Esophagus squamous epithelium (tissue), 5 donors: ENCODE measurements around the gene ARAF. TPM values are rescaled to one million over a fixed set of nuclear protein-coding genes. Genes with fewer than 3 reads are reported as not detected.

Experiments used
- DNase-seq: peaks from one replicate; lab custom pipeline; 2025; lab: John Stamatoyannopoulos, UW
- H3K27ac ChIP-seq, 4 donors: fragments of 200-600 bp; sonication (generic); one replicate each; pipeline ENCODE4 v1.5.1; 2016 to 2019; ENCODE audit warnings: mild to moderate bottlenecking in 1 of 4
- H3K27me3 ChIP-seq, 4 donors: fragments of 200-600 bp; sonication (generic); 1 replicate in 3 of 4; 2 replicates in 1 of 4; pipeline versions ENCODE4 v1.5.1 to v1.6.0; 2017 to 2021; ENCODE audit warnings: antibody characterized with exemption in 1 of 4
- H3K36me3 ChIP-seq, 3 donors: fragments of 200-600 bp; sonication (generic); one replicate each; pipeline ENCODE4 v1.5.1; 2016 to 2019
- H3K4me1 ChIP-seq, 3 donors: fragments of 200-600 bp; sonication (generic); one replicate each; pipeline ENCODE4 v1.5.1; 2017 to 2019
- H3K4me3 ChIP-seq, 4 donors: fragments of 200-600 bp; sonication (generic); 1 replicate in 3 of 4; 2 replicates in 1 of 4; pipeline ENCODE4 v1.5.1; 2016 to 2019; ENCODE audit warnings: mild to moderate bottlenecking in 2 of 4, moderate library complexity in 1 of 4
- H3K9me3 ChIP-seq, 3 donors: fragments of 200-600 bp; sonication (generic); one replicate each; pipeline ENCODE4 v1.5.1; 2016 to 2019
- CTCF ChIP-seq, 6 experiments: fragments of 450-650 bp in 4 of 6; fragments of 200-600 bp in 2 of 6; sonication (generic) in 2 of 6; IDR thresholded peaks; one replicate each; pipeline ENCODE4 v1.5.1; 2016 to 2019; ENCODE audit warnings: antibody characterized with exemption in 6 of 6, mild to moderate bottlenecking in 4 of 6, moderate library complexity in 4 of 6
- POLR2A ChIP-seq, 4 donors: fragments of 450-650 bp; IDR thresholded peaks; one replicate each; pipeline ENCODE4 v1.6.1; 2017; ENCODE audit warnings: antibody characterized with exemption in 4 of 4, mild to moderate bottlenecking in 4 of 4, moderate library complexity in 3 of 4
- WGBS, 2 donors: methylation state at CpG; one replicate each; pipeline ENCODE4 v1.1.5; 2018; 5-methylcytosine and 5-hydroxymethylcytosine counted together
- intact Hi-C: fragments of 100-400 bp; cut with DNase I; formaldehyde crosslinking; loops from one replicate; pipeline ENCODE4 v1.15.0; 2022
- total RNA-seq, 4 donors: library from RNA; depleted of rRNA; stranded (reverse); fragments of >200 nt; gene quantifications; one replicate each; pipeline ENCODE4 v1.1.0, GENCODE V29; 2016
- donor health status: DM: yes; HTN: yes; CAD: no.

The ARAF gene
- total RNA-seq, 4 donors from 2014 or later = 19.8 to 37.4 (median 24.0) TPM

- no peaks in the 10 kb centered on the region for H3K9me3 ChIP-seq
- peaks cover 0 to 25% (median 0%) of the 10 kb centered on the region in 3 donors for H3K36me3 ChIP-seq
- peak overlapping the region in 3 of 4 donors; percentile 3 to 51 (median 34) for H3K4me3 ChIP-seq
- peak overlapping the region in 3 of 4 donors; percentile 66 to 69 (median 66) for H3K27ac ChIP-seq
- intact Hi-C loops = no loop called here
- 73 to 90% methylated on average over 2 to 12 of the region's 27 CpGs for WGBS, 2 donors
- H3K27me3 ChIP-seq = no peaks in the 10 kb centered on the region
- no peak for DNase-seq
- TF ChIP-seq POLR2A (IDR thresholded peaks at IDR 0.05) (no peak), CTCF (IDR thresholded peaks at IDR 0.05) (no peak)
- peaks cover 3 to 24% (median 5%) of the 10 kb centered on the region in 3 donors for H3K4me1 ChIP-seq
Observed at GRCh38 chrX:47574547-47575301, 13.7 kb downstream of the ARAF start.

DNA sequence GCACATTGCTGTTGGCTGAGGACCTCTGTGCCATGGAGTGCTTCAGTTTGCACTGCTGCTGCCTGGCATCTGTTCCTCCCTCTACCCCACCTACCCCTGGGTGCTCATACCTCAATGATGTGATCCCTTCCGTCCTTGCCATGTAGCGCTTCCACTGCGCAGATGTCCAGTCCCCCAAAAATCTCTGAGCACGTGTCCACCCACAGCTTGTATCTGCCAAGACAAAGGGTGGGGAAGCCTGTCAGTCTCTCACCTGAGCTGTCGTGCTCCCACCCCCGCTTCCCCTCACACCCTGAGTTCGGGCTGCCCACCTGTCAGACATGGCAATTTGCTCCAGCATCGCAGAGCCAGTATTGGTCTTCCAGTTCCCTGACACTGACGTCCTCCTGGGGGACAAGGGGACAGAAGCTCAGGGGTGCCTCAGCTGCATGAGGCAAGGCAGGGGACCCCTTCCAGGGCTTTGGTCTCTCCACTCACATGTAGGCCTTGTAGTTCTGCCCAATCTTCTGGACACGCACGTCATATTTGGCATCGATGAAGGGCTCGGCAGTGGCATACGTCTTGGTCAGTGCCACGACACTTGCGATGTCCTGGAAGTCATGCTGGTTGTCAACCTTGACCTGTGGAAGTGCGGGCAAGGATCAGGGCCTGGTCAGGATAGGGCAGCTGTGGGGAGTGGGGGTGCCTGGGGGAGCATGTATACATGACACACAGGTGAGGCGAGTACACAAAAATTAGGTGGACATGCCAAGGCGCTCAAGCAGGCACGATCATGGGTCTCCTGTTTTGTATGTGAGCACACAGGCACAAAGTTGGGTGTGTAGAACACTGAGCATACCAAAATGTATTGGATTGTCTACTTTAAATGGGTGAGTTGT lies 15.3 kb downstream of the ARAF start:
- intact Hi-C loops = no loop called here
- 88 to 91% methylated on average over 9 to 20 of the region's 20 CpGs for WGBS, 2 donors
- H3K27me3 ChIP-seq = no peaks in the 10 kb centered on the region

DNA sequence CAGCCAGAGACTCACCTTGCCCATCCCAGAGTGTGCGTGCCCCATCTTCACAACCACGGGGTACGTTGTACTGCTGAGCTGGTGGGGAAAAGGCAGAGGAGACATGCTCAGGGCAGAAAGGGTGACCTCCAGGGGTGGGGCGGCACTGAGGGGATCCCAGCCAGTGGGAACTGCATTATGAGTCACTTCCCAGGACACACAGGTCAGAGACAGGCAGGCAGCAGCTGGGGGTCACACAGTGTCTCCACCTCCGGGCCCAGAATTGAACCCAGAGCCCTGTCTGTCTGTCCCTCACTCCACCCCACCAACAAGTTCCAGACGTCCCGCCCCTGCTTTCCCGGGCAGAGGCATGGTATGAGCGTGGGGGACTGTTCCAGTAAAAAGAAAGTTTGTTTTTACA lies 16.4 kb downstream of the ARAF start:
- intact Hi-C loops = no loop called here
- 36% methylated on average over 4 of the region's 9 CpGs; no CpG with 5 or more reads in 1 of the 2 donors for WGBS, 2 donors
- Histone ChIP-seq H3K27me3 (no peaks in the 10 kb centered on the region), H3K4me1 (peaks cover 3 to 32% (median 5%) of the 10 kb centered on the region in 3 donors), H3K4me3 (no peak overlapping the region), H3K27ac (no peak overlapping the region), H3K9me3 (no peaks in the 10 kb centered on the region), H3K36me3 (no peaks in the 10 kb centered on the region)
- DNase-seq = no peak
- TF ChIP-seq CTCF (IDR thresholded peaks at IDR 0.05) (no peak), POLR2A (IDR thresholded peaks at IDR 0.05) (no peak)

More for the DNA sequence above, 15.3 kb downstream of the ARAF start:
- Histone ChIP-seq H3K4me3 (no peak overlapping the region), H3K27ac (no peak overlapping the region), H3K36me3 (peaks cover 0 to 9% (median 0%) of the 10 kb centered on the region in 3 donors), H3K9me3 (no peaks in the 10 kb centered on the region), H3K4me1 (peaks cover 3 to 24% (median 5%) of the 10 kb centered on the region in 3 donors)
- DNase-seq = no peak
- no peak for TF ChIP-seq CTCF (IDR thresholded peaks at IDR 0.05)
- TF ChIP-seq POLR2A (IDR thresholded peaks at IDR 0.05) = no peak

DNA sequence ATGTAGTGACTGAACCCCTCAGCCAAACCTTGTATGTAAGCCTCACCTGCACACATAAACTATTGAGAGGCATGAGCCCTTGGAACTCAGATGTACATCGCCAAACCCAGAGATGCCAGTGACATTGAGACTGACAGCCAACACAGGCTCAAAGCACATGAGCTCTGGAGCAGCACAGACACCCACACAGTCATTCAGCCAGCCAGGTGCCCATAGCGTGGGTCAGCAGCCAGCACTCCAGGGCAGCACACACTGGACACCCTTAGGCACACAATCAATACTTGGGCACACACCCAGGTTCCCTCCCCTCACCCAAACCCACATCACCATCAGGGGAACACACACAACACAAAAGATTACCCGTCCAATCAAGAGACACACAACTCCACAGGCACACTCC lies 16.9 kb downstream of the ARAF start:
- no peak for TF ChIP-seq POLR2A (IDR thresholded peaks at IDR 0.05)
- H3K4me3 ChIP-seq = no peak overlapping the region
- intact Hi-C loops = no loop called here
- H3K9me3 ChIP-seq = no peaks in the 10 kb centered on the region
- H3K4me1 ChIP-seq = peaks cover 3 to 34% (median 5%) of the 10 kb centered on the region in 3 donors
- no peak for DNase-seq
- no peak overlapping the region for H3K27ac ChIP-seq
- no peaks in the 10 kb centered on the region for H3K36me3 ChIP-seq
- WGBS, 2 donors = 33 to 60% methylated on average over 1 of the region's 3 CpGs
- no peaks in the 10 kb centered on the region for H3K27me3 ChIP-seq

DNA sequence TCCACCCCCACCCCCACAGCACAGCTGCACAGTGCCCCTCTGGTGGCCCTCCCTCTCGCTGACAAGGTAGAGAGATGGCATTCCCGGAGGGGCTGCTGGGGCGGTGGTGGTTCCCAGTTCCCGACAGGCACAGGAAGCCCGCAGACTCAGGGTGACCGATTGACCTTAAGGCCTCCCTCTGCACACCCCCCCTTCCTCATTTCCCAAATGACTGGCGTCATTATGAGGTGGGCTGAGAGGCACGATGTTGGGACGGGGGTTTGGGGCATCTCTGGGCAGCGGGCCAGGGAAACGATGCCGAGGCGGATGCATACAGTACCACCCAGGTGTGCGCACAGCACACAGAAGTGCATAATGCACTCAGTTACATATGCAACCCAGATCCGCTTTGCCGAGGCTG lies 17.7 kb downstream of the ARAF start:
- TF ChIP-seq POLR2A (IDR thresholded peaks at IDR 0.05) = no peak
- no peak for TF ChIP-seq CTCF (IDR thresholded peaks at IDR 0.05)

More for the DNA sequence above, 17.7 kb downstream of the ARAF start:
- Histone ChIP-seq H3K4me1 (peaks cover 5 to 34% (median 10%) of the 10 kb centered on the region in 3 donors), H3K27me3 (no peaks in the 10 kb centered on the region), H3K36me3 (no peaks in the 10 kb centered on the region), H3K9me3 (no peaks in the 10 kb centered on the region), H3K27ac (no peak overlapping the region), H3K4me3 (no peak overlapping the region)
- intact Hi-C loops = no loop called here
- DNase-seq = no peak
- 80 to 92% methylated on average over 1 to 2 of the region's 16 CpGs for WGBS, 2 donors
